Osteoblast (primary cell): ENCODE measurements around the gene FTL. TPM values are rescaled to one million over a fixed set of nuclear protein-coding genes. Genes with fewer than 3 reads are reported as not detected.
"Not testable (repeated sequence)": the region's sequence is repeated elsewhere in the genome, so short reads cannot be mapped to it uniquely, and the experiment has no call there.

Source experiments
- DNase-seq: peaks from one replicate; pipeline ENCODE4 v3.0.0; 2011; ENCODE audit warnings: low spot score, mixed read lengths; ENCODE audit not compliant: insufficient read length; ENCODE audit errors: missing footprints
- H2AFZ ChIP-seq: 2 replicates; pipeline ENCODE4 v1.6.0; 2011; ENCODE audit warnings: mild to moderate bottlenecking, low read length
- H3K27ac ChIP-seq: 2 replicates; pipeline ENCODE4 v1.5.1; 2011; ENCODE audit warnings: mild to moderate bottlenecking, low read depth, low read length, moderate library complexity
- H3K27me3 ChIP-seq: 2 replicates; pipeline ENCODE4 v1.6.0; 2012; ENCODE audit warnings: mild to moderate bottlenecking, control low read depth, inconsistent platforms, low read length, moderate library complexity; ENCODE audit not compliant: insufficient read depth
- H3K36me3 ChIP-seq: 2 replicates; pipeline ENCODE4 v1.5.1; 2011; ENCODE audit warnings: mild to moderate bottlenecking, low read length, control low read depth, moderate library complexity; ENCODE audit not compliant: insufficient read depth
- H3K4me1 ChIP-seq: 2 replicates; pipeline ENCODE4 v1.5.1; 2011; ENCODE audit warnings: mild to moderate bottlenecking, low read length, control low read depth, moderate library complexity; ENCODE audit not compliant: insufficient read depth
- H3K4me2 ChIP-seq: 2 replicates; pipeline ENCODE4 v1.6.0; 2011; ENCODE audit warnings: mild to moderate bottlenecking, low read length; ENCODE audit not compliant: insufficient read depth
- H3K4me3 ChIP-seq: fragments of 200-600 bp; sonication (generic); 3 replicates; pipeline ENCODE4 v1.5.1; 2012; ENCODE audit warnings: mild to moderate bottlenecking, low read length, inconsistent platforms; ENCODE audit not compliant: insufficient read depth
- H3K79me2 ChIP-seq: 2 replicates; pipeline ENCODE4 v1.6.0; 2012; ENCODE audit warnings: mild to moderate bottlenecking, low read length, control low read depth, inconsistent platforms; ENCODE audit not compliant: insufficient read depth
- H3K9me3 ChIP-seq: 2 replicates; pipeline ENCODE4 v1.5.1; 2011; ENCODE audit warnings: low read depth, low read length, control low read depth
- H4K20me1 ChIP-seq: 2 replicates; pipeline ENCODE4 v1.6.0; 2012; ENCODE audit warnings: mild to moderate bottlenecking, low read length, control low read depth; ENCODE audit not compliant: insufficient read depth
- CTCF ChIP-seq: IDR thresholded peaks from 2 replicates; pipeline ENCODE4 v1.5.1; 2011; ENCODE audit warnings: mild to moderate bottlenecking, low read depth, low read length, moderate library complexity; ENCODE audit errors: extremely low read depth
- total RNA-seq: library from RNA; depleted of rRNA; stranded (reverse); fragments of >200 nt; gene quantifications from 2 replicates; pipeline ENCODE4 v1.2.3, GENCODE V29; 2012

The FTL gene
- total RNA-seq: 3,966 and 4,197 TPM in 2 replicates

- H3K27ac ChIP-seq: peak within 1 kb of the TSS; percentile 91
- peaks cover 25% of the 10 kb centered on the region for H3K36me3 ChIP-seq
- peaks cover 36% of the 10 kb centered on the region for H3K4me1 ChIP-seq
- no peak for TF ChIP-seq CTCF
- H2AFZ ChIP-seq: peak within 1 kb of the TSS; percentile 43
- peak within 1 kb of the TSS; percentile 87 for H3K4me2 ChIP-seq
- peak; percentile 99 for DNase-seq
- H4K20me1 ChIP-seq: peaks cover 29% of the 10 kb centered on the region
- peak within 1 kb of the TSS; percentile 88 for H3K4me3 ChIP-seq
- H3K9me3 ChIP-seq: no peaks in the 10 kb centered on the region
- H3K27me3 ChIP-seq: no peaks in the 10 kb centered on the region
- H3K79me2 ChIP-seq: peaks cover 19% of the 10 kb centered on the region
Observed at GRCh38 chr19:48965040-48965805, at the start of gene FTL. TSS of gene FTL (plus strand) at chr19:48965309. CDS start at chr19:48965508, 199 bp downstream.

- no peak overlapping the region for H3K4me3 ChIP-seq
- no peaks in the 10 kb centered on the region for H4K20me1 ChIP-seq
- peaks cover 67% of the 10 kb centered on the region for H3K36me3 ChIP-seq
- no peak for DNase-seq
- H2AFZ ChIP-seq: no peak overlapping the region
- TF ChIP-seq CTCF: no peak
- no peaks in the 10 kb centered on the region for H3K4me1 ChIP-seq
- no peaks in the 10 kb centered on the region for H3K27me3 ChIP-seq
- no peak overlapping the region for H3K4me2 ChIP-seq
- H3K9me3 ChIP-seq: no peaks in the 10 kb centered on the region
- H3K79me2 ChIP-seq: no peaks in the 10 kb centered on the region
- no peak overlapping the region for H3K27ac ChIP-seq
Observed at GRCh38 chr19:48915757-48916156, 49.4 kb upstream of the FTL start.

GRCh38 chr19:48918071-48918470, 47.0 kb upstream of the FTL start:
- Histone ChIP-seq H4K20me1 (no peaks in the 10 kb centered on the region), H3K27me3 (no peaks in the 10 kb centered on the region), H3K79me2 (no peaks in the 10 kb centered on the region), H2AFZ (no peak overlapping the region), H3K4me1 (no peaks in the 10 kb centered on the region), H3K4me2 (no peak overlapping the region), H3K27ac (no peak overlapping the region), H3K9me3 (no peaks in the 10 kb centered on the region), H3K4me3 (no peak overlapping the region), H3K36me3 (peaks cover 59% of the 10 kb centered on the region)
- TF ChIP-seq CTCF: no peak
- DNase-seq: no peak

GRCh38 chr19:48918801-48919247, 46.3 kb upstream of the FTL start:
- Histone ChIP-seq H3K4me3 (no peak overlapping the region), H3K27ac (no peak overlapping the region), H3K36me3 (peaks cover 54% of the 10 kb centered on the region), H3K27me3 (no peaks in the 10 kb centered on the region), H3K79me2 (no peaks in the 10 kb centered on the region), H3K4me1 (no peaks in the 10 kb centered on the region), H3K4me2 (no peak overlapping the region), H4K20me1 (no peaks in the 10 kb centered on the region), H3K9me3 (no peaks in the 10 kb centered on the region), H2AFZ (no peak overlapping the region)
- peak; percentile 80 for DNase-seq
- no peak for TF ChIP-seq CTCF

- not testable (repeated sequence) for H4K20me1 ChIP-seq, H3K4me2 ChIP-seq, DNase-seq, H3K4me1 ChIP-seq, H2AFZ ChIP-seq, H3K79me2 ChIP-seq, H3K9me3 ChIP-seq, H3K4me3 ChIP-seq, H3K27me3 ChIP-seq, H3K27ac ChIP-seq
- peaks cover 52% of the 10 kb centered on the region for H3K36me3 ChIP-seq
Observed at GRCh38 chr19:48919271-48919670, 45.8 kb upstream of the FTL start.
